Activated CD4-positive, alpha-beta T cell treated with anti-CD3 and anti-CD28 coated beads, Interleukin-2, amount 50 U/mL, for 16 hours (primary cell): ENCODE measurements around the gene LMCD1.

ENCODE experiments used
- DNase-seq: peaks from one replicate; pipeline ENCODE4 v3.0.0-alpha.2; 2020

Gene LMCD1, protein sequence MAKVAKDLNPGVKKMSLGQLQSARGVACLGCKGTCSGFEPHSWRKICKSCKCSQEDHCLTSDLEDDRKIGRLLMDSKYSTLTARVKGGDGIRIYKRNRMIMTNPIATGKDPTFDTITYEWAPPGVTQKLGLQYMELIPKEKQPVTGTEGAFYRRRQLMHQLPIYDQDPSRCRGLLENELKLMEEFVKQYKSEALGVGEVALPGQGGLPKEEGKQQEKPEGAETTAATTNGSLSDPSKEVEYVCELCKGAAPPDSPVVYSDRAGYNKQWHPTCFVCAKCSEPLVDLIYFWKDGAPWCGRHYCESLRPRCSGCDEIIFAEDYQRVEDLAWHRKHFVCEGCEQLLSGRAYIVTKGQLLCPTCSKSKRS

DNA sequence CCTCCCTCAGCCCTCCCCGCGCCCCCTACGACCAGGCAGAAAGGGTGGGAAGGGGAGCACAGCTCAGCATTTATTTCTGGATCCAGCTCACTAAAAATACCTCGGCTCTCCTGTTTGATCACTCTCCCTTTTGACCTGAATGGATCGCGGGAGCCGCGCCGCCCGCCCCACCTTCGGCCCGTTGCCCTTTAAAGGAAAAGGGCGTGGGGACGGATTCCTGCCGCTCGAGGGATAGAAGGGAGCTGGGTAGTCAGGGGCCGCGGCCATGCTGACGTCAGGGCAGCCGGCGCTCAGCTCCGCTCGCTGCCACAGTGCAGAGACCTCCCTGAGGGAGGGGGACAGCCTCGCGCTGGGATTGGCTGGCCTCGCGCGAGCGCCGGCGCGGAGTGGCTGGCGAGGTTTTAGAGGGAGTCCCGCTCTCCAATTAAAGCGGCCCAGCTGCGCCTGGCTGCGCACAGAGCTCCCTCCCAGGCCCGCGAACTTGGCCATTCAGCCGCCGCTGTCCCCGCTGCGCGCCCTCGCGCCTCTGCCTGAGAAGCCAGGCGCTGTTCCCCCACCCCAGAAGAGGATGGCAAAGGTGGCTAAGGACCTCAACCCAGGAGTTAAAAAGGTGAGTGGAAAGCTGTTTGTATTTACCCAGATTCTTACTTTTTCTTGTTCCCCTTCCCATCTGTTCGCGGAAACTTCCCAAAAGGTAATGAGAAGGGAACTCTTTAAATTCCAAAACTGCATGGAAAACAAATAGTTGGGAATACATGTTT, at the start of gene LMCD1:
TSS of gene LMCD1 (plus strand) at position 453 of the 761 bp plus-strand sequence. CDS start at position 569, 116 bp downstream.
- peak; percentile 87 for DNase-seq

DNA sequence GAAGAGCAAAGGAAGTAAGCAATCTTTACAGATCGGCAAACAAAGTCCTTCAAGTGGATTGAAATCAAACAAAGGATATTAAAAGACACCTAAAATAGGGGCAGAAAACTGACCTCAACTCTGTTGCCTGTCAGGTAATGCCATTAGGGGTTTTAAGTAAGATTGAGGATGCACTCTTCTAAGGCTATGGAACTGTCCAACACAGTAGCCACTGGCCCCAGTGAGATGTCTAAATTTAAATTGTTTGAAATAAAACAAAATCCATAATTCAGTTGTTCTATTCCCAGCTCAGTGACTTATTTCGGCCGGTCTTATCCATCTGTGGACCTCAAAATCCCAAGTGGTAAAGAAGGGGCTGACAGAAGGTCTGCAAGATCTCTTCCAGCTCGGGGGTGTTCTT, 49.5 kb upstream of the LMCD1 start:
- DNase-seq, result no peak

DNA sequence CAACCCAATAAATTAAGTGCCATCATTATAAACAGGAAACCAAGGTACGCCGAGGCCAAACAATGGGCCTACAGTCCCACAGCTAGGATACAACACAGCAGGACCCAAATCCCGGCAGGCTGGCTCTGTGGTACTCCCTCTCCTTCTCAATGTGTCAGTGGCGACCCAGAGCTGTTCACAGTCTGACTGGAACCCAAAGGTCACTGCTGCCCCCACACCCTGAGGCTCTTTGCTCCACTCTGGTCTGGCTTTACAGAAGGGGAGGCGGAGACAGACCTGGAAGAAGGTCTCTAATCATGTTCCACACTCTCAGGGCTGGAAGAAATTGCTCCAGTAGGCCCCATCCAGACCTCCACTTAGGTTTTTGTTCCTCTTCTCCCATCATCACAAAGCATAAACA, 48.5 kb upstream of the LMCD1 start:
- DNase-seq, result no peak

DNA sequence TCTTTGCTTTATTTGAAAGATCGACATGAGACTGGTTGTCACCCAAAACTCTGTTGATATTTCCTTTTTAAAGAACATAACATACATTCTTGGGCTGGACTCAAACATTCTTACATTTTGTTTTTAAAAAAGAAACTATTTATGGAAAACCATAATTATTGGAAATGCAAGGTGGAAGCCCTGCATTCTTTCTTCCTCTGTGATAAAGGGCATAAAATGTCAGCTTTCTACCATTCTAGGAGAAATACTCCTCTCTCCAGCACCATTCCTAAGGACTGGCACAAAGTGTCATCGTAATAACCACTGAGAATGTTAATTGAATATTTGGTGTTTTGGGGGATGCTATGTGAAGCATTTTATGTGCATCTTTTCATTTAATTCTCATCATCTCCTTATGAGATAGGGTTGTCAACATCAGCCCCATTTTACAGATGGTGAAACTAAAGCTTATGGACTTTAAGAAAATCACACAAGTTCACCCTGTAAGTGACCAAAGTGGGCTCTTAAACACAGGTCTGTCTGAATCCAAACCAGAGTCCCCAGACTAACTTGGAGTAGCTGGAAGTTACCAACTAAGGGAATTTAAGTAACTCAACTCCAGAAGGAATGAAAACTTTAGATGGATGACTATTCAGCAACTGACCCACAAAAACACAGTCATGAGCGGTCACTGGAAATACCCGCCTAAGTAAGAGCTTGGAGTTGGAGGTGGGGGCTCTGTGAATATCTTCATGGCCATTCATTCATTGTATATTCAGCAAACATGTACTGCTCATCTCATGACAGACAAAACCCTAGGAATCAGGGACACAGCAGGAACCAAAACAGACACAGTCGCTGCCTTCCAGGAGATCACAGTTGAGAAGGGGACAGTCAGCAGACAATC, 45.9 kb upstream of the LMCD1 start:
- DNase-seq, result no peak

DNA sequence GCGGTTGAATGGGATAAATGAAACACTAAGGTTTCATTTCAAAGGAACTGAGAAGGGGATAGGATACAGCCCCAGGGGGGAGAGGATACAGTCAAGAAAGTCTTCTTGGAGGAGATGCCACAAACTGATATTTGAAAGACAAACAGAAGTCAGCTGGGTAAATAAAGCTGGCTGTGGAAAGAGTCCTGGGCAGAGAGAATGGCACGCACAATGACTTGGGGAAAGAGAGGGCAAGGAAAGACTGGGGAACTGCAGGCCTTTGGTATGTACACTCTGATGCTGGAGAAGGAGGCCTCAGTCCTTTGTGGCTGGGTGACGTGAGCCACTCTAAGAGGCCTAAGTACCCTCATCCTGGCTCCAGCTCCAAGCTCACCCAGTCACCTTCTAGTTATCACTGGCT, 45.2 kb upstream of the LMCD1 start:
- no peak for DNase-seq

DNA sequence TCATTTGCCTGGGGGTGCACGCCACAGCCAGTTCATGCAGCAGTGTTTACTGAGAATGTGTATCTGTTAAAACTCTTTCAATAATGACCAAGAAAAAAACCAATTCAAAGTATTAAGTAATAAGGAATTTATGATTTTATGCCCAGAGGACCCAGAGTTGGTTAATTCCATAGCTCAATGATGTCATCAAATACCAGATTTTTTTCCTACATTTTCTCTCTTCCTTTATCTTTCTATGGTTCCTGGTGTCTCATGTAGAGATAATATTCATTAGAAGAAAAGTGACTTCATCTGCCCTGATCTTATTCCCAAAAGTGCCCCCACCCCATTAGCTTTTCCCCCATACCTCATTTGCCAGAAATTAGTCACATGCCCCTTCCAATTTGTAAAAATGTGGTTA, 44.6 kb upstream of the LMCD1 start:
- DNase-seq, result no peak

DNA sequence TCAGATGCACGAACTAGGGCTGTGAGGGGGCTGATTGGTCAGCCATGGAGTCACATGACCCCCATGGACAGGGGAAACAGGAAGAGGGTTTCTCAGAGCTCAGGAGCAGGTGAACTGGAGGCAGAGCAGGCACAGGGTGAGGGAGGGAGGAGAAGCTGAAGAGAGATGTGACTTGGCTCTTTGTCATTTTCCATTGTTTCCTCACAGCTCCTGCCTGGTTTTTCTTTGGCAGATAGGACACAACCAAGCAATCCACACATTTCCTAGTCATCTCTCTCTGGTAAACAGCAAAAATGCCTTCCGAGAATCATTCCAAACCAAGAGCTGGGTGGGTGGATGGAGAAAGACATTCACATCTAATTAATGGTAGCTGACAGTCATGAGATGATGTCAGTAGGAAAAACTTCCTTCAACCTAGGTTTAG, 43.4 kb upstream of the LMCD1 start:
- DNase-seq, result no peak

DNA sequence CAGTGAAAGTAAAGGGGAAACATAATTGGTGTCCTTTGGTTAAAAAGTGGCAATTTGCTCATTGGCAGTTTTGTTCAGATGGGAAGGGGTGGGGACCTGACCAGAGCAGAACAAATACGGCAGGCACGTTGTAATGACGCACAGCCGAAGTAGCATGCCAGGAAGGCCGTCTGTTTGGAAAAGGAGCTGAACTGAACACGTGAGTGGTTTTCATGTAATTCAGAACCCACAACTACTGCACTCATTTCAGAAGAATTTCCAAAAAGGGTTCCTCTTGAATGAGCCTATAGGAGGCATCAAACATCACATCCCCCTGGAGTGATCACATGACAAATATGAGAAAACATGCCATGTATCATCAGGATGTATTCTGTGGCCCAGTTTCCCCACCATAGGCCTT, 42.9 kb upstream of the LMCD1 start:
- DNase-seq, result no peak

DNA sequence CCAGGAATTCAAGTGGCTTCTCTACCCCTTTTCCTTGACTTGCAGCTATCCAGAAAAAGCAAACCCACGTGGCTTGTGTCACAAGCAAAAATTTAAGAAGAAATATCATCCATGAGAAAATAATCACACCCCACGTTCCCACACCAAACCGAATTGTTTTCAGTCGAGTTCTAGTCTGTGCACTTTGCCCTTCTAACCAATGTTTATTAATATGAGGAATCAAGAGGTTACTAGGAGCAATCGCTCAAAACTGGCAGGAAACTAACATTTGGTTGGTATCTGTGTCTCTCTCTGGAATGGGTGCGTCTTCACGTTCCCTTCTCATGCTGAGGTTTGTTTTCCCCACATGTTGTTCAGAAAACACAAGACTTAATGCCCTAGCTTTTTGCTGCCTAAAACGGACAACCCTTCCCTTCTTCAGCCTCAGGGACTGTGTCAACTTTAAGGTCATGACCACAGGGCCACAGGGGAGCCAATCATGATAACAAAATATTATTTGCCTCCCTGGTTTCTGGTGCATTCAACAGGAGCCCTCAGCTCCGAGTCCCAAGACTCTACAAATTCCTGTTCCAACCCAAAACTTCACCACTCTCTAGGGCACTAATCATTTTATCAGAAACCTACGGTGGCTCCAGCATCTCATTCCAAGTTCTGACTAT, 41.4 kb upstream of the LMCD1 start:
- DNase-seq, result no peak

DNA sequence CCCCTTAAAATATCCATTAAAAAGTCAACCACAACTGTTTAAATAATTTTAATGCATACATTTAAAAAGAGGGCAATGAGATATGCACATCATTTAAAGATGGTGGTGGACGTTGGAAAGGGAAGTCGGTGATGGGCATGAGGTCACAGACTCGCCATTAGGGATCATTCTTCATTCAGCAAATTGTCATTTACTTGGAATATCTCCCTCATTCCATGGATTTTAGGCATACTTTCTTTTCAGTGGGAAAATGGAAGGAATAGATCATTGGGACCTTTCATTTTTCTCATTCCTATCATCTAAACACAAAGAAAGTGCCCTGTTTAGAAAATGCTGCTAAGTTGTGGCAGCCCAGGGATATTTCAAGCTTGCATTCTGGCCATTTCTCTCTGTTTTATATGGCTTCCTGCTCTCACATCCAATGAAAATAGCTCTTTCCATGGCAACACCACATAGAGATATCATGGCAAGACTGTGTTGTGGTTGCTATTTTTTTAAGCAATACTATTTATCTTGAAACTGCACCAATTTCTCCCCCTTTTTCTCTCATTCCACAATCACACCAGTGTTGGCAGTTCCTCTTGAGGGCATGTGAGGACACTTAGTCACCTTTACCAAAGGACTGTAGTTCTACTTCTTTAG, 40.7 kb upstream of the LMCD1 start:
- DNase-seq, result no peak

DNA sequence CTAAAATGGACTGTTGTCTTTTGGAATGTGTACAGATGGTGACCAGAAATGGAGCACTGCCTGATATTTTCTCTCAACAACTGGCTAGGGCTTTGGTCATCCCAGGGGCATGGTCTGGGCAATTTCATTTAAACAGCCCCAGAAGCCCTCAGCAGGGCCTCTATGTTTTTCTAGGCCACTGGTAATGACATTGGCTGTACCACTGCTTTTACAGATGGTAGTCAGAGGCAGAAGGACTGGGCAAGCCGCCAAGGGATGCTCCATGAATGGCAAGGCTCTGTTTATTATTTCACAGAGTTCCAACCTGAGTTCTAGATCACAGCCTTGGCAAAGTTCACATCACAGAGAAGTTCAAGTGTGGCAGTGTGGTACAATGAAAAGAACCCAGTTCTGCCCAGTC, 37.0 kb upstream of the LMCD1 start:
- no peak for DNase-seq

DNA sequence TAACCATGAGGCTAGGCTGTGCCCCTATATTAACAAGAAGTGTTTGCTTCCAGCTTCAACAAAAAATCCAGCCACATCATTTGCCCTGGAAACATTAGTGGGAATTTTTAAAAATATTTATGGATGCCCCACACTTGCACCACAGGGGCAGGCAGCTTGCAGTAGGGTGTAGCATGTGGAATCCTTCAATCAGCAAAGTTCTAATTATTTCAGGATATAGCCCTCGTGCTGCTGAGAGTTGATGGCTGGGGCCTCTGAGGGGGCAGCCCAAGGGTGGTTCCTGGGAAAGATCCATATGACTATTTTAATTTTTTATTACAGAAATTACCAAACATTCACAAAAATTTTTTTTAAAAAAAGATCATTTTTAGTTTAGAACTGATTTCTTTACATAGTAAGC, 35.1 kb upstream of the LMCD1 start:
- DNase-seq, result no peak

DNA sequence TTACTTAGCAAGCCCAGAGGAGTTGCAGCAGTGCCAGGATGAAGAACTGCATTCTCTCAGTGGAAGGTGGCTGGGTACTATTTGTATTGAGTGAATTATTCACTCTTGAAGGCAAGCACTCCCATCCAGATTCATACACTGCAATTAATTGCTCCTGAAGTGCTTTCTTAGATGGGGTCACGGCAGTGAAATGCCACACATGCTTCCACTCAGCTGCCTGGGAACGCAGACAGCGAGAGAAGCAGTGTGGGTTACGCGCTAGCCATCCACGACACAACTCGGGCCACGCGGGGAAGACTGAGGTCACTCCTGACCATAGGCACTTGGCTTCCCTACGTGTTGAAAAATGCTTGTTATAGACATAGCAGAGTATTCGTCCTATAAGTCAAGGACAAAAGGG, 30.8 kb upstream of the LMCD1 start:
- no peak for DNase-seq

DNA sequence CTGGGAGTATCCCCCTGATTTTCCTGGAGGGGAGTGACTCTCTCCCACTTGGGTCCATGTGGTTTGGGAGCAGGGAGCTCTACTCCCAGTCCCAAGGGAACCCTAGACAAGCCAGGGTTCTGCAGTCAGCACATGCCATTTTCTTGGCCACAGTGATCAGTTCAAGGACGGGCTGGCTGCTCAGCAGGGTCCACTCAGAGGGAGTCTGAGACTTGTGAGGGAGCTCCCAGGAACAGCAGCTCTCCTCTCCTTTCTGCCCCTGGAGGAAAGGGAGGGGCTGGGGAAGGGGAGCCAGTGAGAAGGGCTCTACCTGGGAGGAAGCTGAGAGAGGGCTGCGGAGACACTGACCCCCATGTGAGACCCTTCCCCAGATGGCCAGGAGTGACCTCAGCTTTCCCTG, 29.1 kb upstream of the LMCD1 start:
- no peak for DNase-seq

DNA sequence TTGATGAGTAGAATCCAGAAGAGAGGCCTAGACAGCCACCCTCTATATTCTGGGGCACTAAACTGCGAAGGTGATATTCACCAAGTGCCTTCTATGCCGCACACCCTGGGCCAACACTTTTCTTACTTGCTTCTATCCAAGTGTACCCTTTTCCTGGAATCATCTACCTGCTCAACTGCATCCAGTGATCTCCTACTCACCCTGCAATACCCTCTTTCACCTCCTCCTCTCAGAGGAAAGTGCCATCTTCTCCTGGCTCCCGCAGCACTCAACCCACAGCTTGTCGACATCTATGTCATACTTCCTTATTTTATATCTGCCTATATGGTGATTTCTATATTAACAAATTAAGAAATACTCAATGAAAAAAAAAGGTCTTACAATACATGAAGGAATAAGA, 28.6 kb upstream of the LMCD1 start:
- DNase-seq, result no peak

DNA sequence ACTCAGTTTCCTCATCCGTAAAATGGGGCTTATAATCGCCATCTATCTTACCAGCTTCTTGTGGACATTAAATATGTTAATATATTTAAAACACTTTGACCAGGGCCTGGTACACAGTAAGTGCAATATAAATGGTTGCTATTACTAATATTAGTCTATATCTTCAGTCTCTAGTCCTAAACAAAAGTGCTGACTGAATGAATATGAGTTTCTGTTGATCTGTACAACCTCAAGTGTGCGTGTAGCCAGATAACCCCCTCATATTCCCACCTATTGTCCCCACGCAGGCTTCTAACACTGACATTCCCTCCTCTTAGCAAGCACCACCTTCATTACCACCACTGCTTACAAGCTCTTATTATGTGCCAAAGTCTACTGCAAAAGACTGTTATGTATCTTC, 27.6 kb upstream of the LMCD1 start:
- no peak for DNase-seq

DNA sequence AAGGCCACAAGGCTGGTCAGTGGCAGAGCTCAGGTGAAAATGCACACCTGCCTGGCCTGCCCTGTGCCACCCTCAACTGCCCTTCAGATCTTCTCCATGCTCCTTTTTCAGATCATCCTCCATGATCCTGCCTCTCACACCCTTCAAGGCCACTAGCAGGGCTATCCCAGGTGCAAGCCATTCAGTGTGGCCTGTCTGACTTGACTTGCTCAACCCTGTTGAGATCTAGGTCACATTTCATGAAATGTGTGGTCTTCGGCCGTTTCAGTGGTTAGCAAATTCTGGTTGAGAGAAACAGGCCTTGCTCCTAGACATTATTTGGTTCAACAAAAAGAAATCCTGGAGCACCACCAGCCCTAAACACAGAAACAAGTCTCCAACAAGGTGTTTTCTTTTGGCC, 26.6 kb upstream of the LMCD1 start:
- DNase-seq, result no peak

DNA sequence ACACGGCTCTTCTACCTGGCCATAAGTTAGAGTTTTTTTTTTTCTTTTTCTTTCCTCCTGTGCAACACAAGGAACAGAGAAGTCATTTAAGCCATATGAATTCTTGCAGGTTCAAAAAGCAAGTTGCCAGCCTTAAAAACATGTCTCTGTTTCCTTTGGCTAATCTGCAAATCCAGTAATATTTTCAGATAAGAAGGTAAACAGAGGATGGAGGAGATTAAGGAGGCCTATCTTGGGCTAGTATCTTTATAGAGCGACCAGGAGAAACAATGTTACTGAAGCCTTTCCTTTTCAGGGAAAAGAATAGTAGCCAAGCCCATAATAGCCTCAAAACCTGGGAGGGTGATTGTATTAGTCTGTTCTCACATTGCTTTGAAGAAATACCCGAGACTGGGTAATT, 20.9 kb upstream of the LMCD1 start:
- DNase-seq, result no peak

DNA sequence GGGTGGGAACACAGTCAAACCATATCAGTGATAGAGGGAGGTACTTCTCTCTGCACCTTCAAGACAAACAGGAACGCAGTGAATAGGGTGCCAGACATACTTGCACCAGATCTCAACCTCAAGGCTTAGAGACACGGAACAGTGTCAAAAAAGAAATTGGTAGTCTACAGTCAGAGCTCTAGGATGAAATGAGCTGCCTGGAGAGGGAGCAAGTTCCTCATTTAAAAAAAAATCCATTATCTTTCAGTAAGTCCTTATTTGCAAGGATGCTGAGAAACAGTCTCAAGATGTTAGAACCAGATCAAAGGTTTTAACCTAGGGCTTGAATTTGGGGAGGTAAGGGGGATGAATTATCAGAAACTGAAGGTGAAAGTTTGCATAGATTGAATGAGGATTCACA, 20.2 kb upstream of the LMCD1 start:
- DNase-seq, result no peak

DNA sequence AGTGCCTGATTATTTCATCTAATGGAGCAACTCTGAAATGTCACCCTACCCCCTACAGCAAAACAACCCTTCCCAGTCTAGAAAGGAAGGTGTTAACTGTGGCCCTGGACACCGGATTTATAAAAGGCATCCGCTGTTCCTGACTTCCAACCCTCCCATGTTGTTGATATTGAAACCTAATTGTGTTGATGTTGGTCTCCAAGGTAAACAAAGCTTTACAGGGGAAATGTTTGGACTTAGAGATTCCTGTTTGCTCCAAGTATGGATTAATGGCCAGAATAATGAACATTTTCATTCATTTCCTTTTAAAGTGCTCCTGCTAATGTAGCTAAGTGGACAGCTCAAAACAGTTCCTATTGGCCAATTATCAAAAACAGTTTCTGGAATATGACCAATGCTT, 19.4 kb upstream of the LMCD1 start:
- no peak for DNase-seq

DNA sequence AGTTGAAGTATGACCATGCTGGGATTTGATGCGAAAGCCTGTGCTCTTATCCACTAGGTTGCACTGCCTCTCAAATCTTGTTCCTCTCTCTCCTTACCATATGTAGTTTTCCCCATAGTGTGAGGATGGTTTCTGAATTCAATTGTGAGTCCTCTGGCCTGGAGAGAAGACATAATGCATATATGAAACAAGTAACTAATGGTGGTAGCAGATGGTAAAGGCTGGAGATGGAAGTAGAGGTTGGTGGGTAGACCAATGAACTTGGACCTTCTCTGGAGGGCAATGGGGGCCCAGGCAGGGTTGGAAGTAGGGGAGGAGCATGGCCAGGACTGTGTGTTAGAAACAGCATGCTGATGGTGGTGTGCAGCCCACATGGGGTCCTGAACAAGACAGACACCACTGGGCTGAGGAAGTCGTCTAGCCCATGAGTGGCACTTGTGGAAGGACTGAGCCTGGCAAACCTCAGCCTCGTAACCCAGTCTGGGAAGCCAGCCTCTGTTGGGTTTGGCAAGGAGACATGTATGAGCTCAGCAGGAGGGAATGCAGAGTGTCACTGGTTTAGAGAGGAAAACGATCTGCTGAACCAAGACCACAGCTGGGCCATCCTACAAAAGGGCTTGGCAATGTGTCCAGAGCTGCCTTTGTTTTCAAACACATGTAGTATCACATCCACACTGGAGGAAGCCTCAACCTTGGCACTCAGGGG, 18.5 kb upstream of the LMCD1 start:
- no peak for DNase-seq
